Brain pericyte (primary cell): ENCODE measurements around the gene ZSCAN4.
A peak's percentile ranks its signal among the peaks of the same experiment; 100 is the strongest.

Source experiments
- DNase-seq: peaks from one replicate; pipeline ENCODE4 v3.0.0-alpha.2; 2012; ENCODE audit warnings: low read depth, low spot score

Gene ZSCAN4

GRCh38 chr19:57682226-57682766 lies 13.6 kb downstream of the ZSCAN4 start:
- DNase-seq = no peak

GRCh38 chr19:57686727-57687126 lies 18.0 kb downstream of the ZSCAN4 start:
- no peak for DNase-seq

GRCh38 chr19:57687363-57688010 lies 18.8 kb downstream of the ZSCAN4 start:
- DNase-seq = no peak

- no peak for DNase-seq
Measured at GRCh38 chr19:57688011-57688763, 19.5 kb downstream of the ZSCAN4 start.

GRCh38 chr19:57689750-57690149 lies 21.0 kb downstream of the ZSCAN4 start:
- DNase-seq = no peak

GRCh38 chr19:57701625-57702024 lies 32.9 kb downstream of the ZSCAN4 start:
- DNase-seq = no peak

- DNase-seq = no peak
Measured at GRCh38 chr19:57706346-57706745, 37.6 kb downstream of the ZSCAN4 start.

GRCh38 chr19:57708641-57709361 lies 40.1 kb downstream of the ZSCAN4 start, which contains the start of gene ZNF154:
Gene ZNF154 (minus strand): TSS chr19:57709204. CDS start chr19:57708971, 233 bp downstream.
- DNase-seq = peak; percentile 47

- DNase-seq = no peak
Measured at GRCh38 chr19:57709616-57710015, 40.9 kb downstream of the ZSCAN4 start.

- DNase-seq = no peak
Measured at GRCh38 chr19:57712222-57712621, 43.5 kb downstream of the ZSCAN4 start.

- DNase-seq = no peak
Measured at GRCh38 chr19:57719424-57719823, 50.7 kb downstream of the ZSCAN4 start.

GRCh38 chr19:57719901-57720519 lies 51.3 kb downstream of the ZSCAN4 start:
- no peak for DNase-seq

GRCh38 chr19:57720878-57721277 lies 52.1 kb downstream of the ZSCAN4 start:
- DNase-seq = no peak
